Measurements from ENCODE around the gene KIAA1671.

KIAA1671 gene

DNA sequence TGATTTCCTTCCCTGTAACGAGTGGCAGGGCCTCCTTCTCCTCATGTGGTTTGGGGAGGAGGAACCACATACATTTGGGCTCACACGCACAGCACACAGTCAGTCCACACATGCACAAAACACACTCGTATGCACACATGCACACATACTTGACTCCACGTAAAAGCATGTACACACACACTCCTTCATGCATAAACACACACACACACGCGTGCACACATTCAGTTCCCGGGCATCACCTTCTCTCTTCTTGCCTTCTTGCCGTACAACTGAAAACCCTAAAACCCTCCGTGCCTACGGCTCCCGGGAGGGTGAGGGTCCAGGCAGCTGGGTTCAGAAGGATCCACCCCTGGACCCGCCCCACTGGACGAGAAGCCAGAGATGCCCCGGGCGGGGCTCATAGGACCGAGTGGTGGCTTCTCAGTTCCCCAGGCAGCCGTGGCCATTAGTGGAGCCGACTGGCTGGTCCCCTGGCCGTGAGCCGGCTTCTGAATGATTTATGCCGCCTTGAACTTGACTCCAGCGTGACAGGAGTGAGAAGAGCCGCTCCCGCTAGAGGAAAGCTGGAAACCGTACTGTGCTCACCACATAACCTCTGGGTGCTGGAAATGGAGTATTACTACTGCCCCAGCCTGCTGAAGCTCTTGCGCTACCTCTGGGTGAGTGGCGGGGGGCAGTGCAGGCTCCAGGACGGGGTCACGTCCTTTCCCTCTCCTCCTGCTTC lies 117.4 kb downstream of the KIAA1671 start:
- DNase-seq = no peak

DNA sequence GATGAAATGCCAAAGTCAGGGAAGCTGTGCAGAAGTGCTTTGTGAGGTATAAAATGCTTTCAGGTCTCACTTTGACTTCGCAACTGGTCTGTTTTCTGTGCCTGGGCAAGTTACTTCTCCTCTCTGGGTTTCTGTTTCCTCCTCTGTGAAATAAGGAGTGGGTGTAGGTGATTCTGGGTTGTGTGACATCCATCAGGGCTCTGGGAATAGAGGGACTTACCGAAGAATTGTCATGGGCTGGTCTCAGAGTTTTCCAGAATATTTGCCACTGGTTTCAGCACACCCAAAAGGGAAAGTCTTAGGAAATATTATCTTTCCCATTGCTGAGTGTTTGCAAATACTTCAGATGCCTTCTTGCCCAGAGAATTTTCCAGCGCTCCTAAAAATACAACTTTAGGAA lies 118.4 kb downstream of the KIAA1671 start:
- no peak for DNase-seq

GRCh38 chr22:25071720-25072119 lies 119.2 kb downstream of the KIAA1671 start:
- no peak for DNase-seq

GRCh38 chr22:25072406-25072805 lies 119.9 kb downstream of the KIAA1671 start:
- DNase-seq = no peak

GRCh38 chr22:25076336-25076735 lies 123.8 kb downstream of the KIAA1671 start:
- DNase-seq = peak; percentile 35

GRCh38 chr22:25077056-25077455 lies 124.5 kb downstream of the KIAA1671 start:
- no peak for DNase-seq

DNA sequence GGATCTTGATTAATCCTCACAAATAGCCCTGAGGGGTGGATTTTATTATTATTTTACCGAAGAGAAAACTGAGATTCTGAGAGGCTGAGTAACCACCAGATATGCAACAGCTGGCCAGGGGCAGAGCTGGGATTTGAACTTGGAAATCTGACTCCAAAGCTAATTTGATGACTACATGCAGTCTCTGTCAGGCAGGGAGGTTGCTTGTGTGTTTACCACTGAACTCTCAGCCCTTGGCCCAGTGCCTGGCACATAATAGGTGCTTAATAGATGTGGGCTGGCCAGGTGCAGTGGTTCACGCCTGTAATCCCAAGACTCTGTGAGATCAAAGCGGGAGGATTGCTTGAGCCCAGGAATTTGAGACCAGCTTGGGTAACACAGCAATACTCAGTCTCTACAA lies 125.4 kb downstream of the KIAA1671 start:
- no peak for DNase-seq

DNA sequence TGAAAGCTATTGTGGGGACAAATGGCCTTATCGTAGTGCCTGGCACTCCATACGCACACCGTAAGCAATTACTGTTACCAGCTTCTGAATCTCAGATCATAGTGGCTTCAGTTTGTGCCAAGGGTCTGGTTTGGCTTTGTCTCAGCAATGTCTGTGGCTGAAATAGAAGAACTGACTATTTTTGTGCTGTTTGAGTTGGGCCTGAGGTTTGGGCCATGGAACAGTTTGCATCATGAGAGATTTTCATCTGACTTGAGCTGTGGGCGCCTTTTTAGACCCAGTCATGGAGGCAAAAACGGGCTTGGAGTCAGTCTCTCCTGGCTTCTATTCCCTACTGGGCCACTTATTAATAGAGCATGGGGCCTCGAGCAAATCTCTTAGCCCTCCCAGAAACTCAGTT lies 126.1 kb downstream of the KIAA1671 start:
- no peak for DNase-seq

- no peak for DNase-seq
These were observed 128.3 kb downstream of the KIAA1671 start for GRCh38 chr22:25080855-25081254.

DNA sequence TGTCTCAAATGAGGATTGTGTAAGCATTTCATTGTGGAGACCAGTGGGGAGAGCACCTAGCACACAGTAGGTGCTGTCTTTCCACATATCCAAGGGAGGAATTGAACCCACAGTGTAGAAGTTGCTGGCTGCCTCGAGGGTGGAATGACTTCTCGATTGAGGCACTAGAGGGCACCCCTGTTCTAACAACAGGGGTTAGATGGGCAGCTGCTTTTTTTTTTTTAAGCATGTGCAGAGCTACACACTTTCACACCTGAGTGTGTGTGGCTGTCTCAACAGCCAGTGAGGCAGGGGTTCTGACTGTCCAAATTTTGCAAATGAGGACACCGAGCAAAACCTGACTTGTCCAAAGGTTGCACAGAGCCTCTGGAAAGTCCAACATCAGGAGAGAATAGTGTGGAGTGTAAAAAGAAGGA lies 128.9 kb downstream of the KIAA1671 start:
- peak; percentile 53 for DNase-seq

DNA sequence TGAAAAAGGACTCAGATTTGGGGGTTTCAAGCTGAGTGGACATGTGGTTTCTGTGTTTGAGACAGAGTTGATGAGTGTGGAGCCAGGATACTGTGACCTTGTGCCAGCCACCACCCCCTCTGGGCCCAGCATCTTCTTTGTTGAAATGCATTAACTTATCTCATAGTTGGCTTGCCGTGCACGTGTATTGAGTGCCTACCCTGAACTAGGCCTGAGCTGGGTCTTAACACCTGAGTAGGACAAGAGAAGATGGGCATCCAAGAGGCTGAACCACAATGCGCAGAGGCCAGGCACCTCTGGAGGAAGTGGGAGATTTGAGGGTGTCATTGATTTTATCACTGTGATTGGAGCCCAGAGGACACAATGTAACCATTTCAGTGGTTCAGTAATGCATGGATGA lies 129.6 kb downstream of the KIAA1671 start:
- no peak for DNase-seq

GRCh38 chr22:25083056-25083806 lies 130.7 kb downstream of the KIAA1671 start:
- no peak for DNase-seq

GRCh38 chr22:25083807-25084200 lies 131.3 kb downstream of the KIAA1671 start:
- no peak for DNase-seq

GRCh38 chr22:25084405-25085107 lies 132.0 kb downstream of the KIAA1671 start:
- no peak for DNase-seq

DNA sequence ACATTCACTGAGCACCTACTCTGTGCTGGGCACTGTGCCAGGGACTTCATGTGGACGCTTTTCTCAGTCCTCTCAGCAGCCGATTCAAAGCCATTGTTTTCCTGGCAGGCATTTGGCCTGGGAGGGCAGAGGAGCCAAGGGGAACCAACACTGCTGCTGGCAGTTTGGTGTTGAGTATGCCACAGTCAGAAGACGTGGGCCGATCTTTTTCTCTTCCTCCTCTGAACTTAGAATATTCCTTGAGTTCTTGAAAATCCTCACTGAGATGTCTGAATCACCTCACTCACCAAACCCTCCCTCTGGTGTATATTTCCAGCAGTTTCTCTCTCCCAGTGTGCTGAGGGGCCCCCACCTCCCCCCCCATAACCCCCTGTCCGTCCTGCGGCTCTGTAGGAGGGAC lies 132.6 kb downstream of the KIAA1671 start:
- DNase-seq = no peak

DNA sequence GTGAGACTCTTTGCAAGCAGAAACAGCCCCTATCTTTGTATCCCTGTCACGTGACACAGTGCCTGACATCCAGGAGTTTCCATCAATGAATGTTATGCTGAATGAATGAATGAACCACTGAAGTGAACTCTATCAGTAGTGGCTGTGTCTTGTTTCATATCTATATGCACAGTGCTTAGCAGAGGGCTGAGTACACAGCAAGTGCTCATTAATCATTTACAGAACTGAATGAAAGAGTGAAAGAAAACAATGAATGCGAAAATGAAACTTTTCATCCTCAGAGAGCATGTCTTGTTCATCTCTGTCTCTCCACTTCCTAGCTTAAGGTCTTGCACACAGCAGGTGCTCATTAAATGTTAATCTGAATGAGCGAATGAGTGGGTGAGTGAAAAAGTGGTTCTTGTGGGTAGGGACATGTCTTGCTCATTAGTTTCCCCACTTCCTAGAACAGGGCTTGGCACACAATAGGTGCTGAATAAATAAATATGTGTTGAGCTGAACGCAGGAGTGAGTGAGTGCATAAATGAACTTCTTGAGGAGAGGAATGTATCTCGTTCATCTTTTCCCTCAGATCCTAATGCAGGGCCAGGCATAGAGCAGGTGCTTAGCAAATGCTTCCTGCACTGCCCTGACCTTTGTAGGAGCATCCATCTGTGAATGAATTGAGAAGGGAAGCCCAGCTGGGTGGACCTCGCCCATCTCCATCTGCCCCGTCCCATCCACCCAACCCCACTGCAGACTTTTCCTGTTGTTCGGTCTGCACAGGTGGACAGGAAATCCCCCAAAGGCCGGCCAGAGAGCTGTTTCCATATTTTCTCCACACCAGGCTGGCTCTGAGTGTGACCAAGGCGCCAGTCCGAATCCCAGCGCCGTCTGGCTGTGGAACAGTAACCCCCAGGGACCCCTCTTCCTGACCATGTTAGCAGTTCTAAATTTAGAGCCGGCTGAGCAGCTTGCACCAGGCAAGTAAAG lies 133.7 kb downstream of the KIAA1671 start:
- DNase-seq = no peak

GRCh38 chr22:25086902-25087282 lies 134.4 kb downstream of the KIAA1671 start:
- DNase-seq = no peak

- DNase-seq = no peak
These were observed 137.8 kb downstream of the KIAA1671 start for GRCh38 chr22:25090225-25090890.

DNA sequence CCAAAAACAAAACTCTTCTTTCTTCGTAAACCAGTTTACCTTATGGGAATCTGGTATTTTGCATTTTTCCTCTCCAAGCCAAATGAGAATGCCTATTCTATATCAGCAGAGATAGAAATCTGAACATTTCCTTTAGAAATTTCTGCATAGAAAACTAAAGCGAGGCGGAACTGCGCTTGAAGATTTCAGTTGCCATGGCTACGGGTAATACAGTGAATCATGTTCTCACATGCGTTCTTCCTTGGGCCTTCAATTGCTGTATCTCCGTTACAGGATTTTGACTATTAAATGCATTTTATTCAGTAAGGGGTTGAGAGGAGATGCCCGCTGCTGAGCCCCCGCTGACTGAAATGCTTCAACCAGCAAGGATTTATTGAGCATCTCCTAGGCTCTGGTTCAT lies 138.9 kb downstream of the KIAA1671 start:
- no peak for DNase-seq

DNA sequence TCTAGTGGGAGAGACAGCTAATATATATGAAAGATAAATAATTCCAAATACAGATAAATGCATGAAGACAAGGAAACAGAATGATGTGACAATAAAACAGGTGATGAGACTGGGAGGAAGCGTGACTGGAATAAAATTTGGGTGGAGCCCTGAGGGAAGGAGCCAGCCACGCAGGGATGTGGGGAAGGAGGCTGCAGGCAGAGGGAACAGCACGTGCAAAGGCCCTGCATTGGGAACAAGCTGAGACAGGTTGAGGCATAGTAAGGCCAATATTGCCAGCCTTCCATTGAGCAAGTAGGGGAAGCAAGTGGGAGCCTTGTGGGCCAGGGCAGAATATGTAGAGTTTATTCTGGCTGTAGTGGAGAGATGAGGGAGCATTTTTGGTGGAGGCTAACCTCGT lies 139.6 kb downstream of the KIAA1671 start:
- no peak for DNase-seq

- no peak for DNase-seq
These were observed 142.1 kb downstream of the KIAA1671 start for GRCh38 chr22:25094579-25094978.

- DNase-seq = no peak
These were observed 143.4 kb downstream of the KIAA1671 start for GRCh38 chr22:25095869-25096268.

Data from CD4-positive, alpha-beta T cell treated with Interleukin-15 for 1 hour (primary cell).